SK-N-SH treated with all-trans-retinoic acid at 6 μM for 48 hours (cell line): Measurements from ENCODE around the gene KIAA1958.

Source experiments
- ATAC-seq: fragments of 200-7000 bp; cut with Tn5 transposase; 3 replicates; pipeline ENCODE4 v1.9.1; 2020; ENCODE audit warnings: mild to moderate bottlenecking, moderate library complexity
- ARNTL ChIP-seq: fragments of 450-650 bp; formaldehyde crosslinking; IDR thresholded peaks from 2 replicates; pipeline ENCODE4 v1.5.0; 2020; ENCODE audit warnings: low read depth, mild to moderate bottlenecking, moderate library complexity, borderline replicate concordance
- BACH2 ChIP-seq: fragments of 250-450 bp; sonication (Bioruptor Pico); IDR thresholded peaks from 2 replicates; pipeline ENCODE4 v1.9.0; 2021; ENCODE audit warnings: mild to moderate bottlenecking, borderline replicate concordance
- CSDC2 ChIP-seq: fragments of 250-450 bp; sonication (Bioruptor Pico); IDR thresholded peaks from 2 replicates; pipeline ENCODE4 v1.5.0; 2020; ENCODE audit warnings: mild to moderate bottlenecking, moderate library complexity
- CSRNP3 ChIP-seq: fragments of 250-450 bp; sonication (Bioruptor Pico); IDR thresholded peaks from 2 replicates; pipeline ENCODE4 v1.5.1; 2021; ENCODE audit warnings: mild to moderate bottlenecking, moderate library complexity
- GLIS3 ChIP-seq: fragments of 250-450 bp; sonication (Bioruptor Pico); IDR thresholded peaks from 2 replicates; pipeline ENCODE4 v1.5.0; 2020; ENCODE audit warnings: mild to moderate bottlenecking, moderate library complexity
- ISL1 ChIP-seq: fragments of 250-450 bp; sonication (Bioruptor Pico); IDR thresholded peaks from 2 replicates; pipeline ENCODE4 v2.1.2; 2022; ENCODE audit warnings: mild to moderate bottlenecking, moderate library complexity
- PATZ1 ChIP-seq: fragments of 250-450 bp; sonication (Bioruptor Pico); IDR thresholded peaks from 2 replicates; pipeline ENCODE4 v1.8.0; 2020; ENCODE audit warnings: mild to moderate bottlenecking, moderate library complexity, borderline replicate concordance
- POU6F1 ChIP-seq: fragments of 250-450 bp; sonication (Bioruptor Pico); IDR thresholded peaks from 2 replicates; pipeline ENCODE4 v1.8.0; 2021; ENCODE audit warnings: low read depth, mild to moderate bottlenecking, moderate library complexity, borderline replicate concordance
- RARB ChIP-seq: fragments of 250-450 bp; sonication (Bioruptor Pico); IDR thresholded peaks from 2 replicates; pipeline ENCODE4 v1.8.0; 2021; ENCODE audit warnings: mild to moderate bottlenecking, moderate library complexity
- TCF4 ChIP-seq: fragments of 250-450 bp; sonication (Bioruptor Pico); IDR thresholded peaks from 2 replicates; pipeline ENCODE4 v1.8.0; 2021; ENCODE audit warnings: mild to moderate bottlenecking, moderate library complexity, borderline replicate concordance
- TOX ChIP-seq: fragments of 250-450 bp; sonication (Bioruptor Pico); IDR thresholded peaks from 2 replicates; pipeline ENCODE4 v1.8.0; 2021; ENCODE audit warnings: mild to moderate bottlenecking, moderate library complexity, borderline replicate concordance
- TSHZ2 ChIP-seq: fragments of 250-450 bp; sonication (Bioruptor Pico); IDR thresholded peaks from 2 replicates; pipeline ENCODE4 v1.5.0; 2020; ENCODE audit warnings: mild to moderate bottlenecking, moderate library complexity
- ZC3H10 ChIP-seq: fragments of 250-450 bp; sonication (Bioruptor Pico); IDR thresholded peaks from 2 replicates; pipeline ENCODE4 v1.5.1; 2021; ENCODE audit warnings: mild to moderate bottlenecking, moderate library complexity
- ZFP3 ChIP-seq: fragments of 250-450 bp; sonication (Bioruptor Pico); IDR thresholded peaks from 2 replicates; pipeline ENCODE4 v1.5.0; 2020; ENCODE audit warnings: mild to moderate bottlenecking, moderate library complexity
- ZFP30 ChIP-seq: fragments of 450-650 bp; formaldehyde crosslinking; IDR thresholded peaks from 2 replicates; pipeline ENCODE4 v1.5.0; 2022; ENCODE audit warnings: mild to moderate bottlenecking, moderate library complexity
- ZNF565 ChIP-seq: fragments of 450-650 bp; formaldehyde crosslinking; conservative IDR thresholded peaks from 2 replicates; pipeline ENCODE4 v1.5.0; 2020; ENCODE audit warnings: low read depth, mild to moderate bottlenecking, moderate library complexity
- ZNF70 ChIP-seq: fragments of 450-650 bp; formaldehyde crosslinking; IDR thresholded peaks from 2 replicates; pipeline ENCODE4 v1.5.0; 2020; ENCODE audit warnings: mild to moderate bottlenecking, moderate library complexity
- ZNF8 ChIP-seq: fragments of 450-650 bp; formaldehyde crosslinking; IDR thresholded peaks from 2 replicates; pipeline ENCODE4 v1.5.0; 2020; ENCODE audit warnings: mild to moderate bottlenecking, moderate library complexity

KIAA1958 gene

GRCh38 chr9:112620388-112620787, 133.8 kb downstream of the KIAA1958 start (continued):
- no peak for TF ChIP-seq TSHZ2 (CRISPR knock-in tag)
- no peak for TF ChIP-seq RARB (CRISPR knock-in tag)
- no peak for TF ChIP-seq ZFP30 (CRISPR knock-in tag)
- TF ChIP-seq CSRNP3 (CRISPR knock-in tag), result no peak

- TF ChIP-seq TOX (CRISPR knock-in tag) (no peak), ZC3H10 (CRISPR knock-in tag) (no peak), ZNF70 (CRISPR knock-in tag) (no peak), CSDC2 (CRISPR knock-in tag) (no peak), ZFP3 (CRISPR knock-in tag) (no peak), PATZ1 (CRISPR knock-in tag) (no peak), RARB (CRISPR knock-in tag) (no peak), CSRNP3 (CRISPR knock-in tag) (no peak), ISL1 (CRISPR knock-in tag) (no peak)
- TF ChIP-seq, all 23 proteins: peak for 0
- no peak for ATAC-seq
Observed at GRCh38 chr9:112621018-112621655, 134.5 kb downstream of the KIAA1958 start.

GRCh38 chr9:112623198-112623597, 136.6 kb downstream of the KIAA1958 start:
- TF ChIP-seq ISL1 (CRISPR knock-in tag), result peak; percentile 64
- TF ChIP-seq ZNF8 (CRISPR knock-in tag), result no peak
- TF ChIP-seq TCF4 (CRISPR knock-in tag), result peak; percentile 63
- peak; percentile 83 for ATAC-seq

- no peak for ATAC-seq
- TF ChIP-seq ZNF70 (CRISPR knock-in tag) (no peak), ZNF565 (no peak), TSHZ2 (CRISPR knock-in tag) (no peak), CSDC2 (CRISPR knock-in tag) (no peak), CSRNP3 (CRISPR knock-in tag) (no peak), ARNTL (CRISPR knock-in tag) (no peak), POU6F1 (no peak), GLIS3 (CRISPR knock-in tag) (no peak), BACH2 (CRISPR knock-in tag) (no peak), ISL1 (CRISPR knock-in tag) (no peak), ZFP30 (CRISPR knock-in tag) (no peak), ZC3H10 (CRISPR knock-in tag) (no peak), ZFP3 (CRISPR knock-in tag) (no peak), TOX (CRISPR knock-in tag) (no peak)
Observed at GRCh38 chr9:112624711-112625707, 138.4 kb downstream of the KIAA1958 start.
